Effector memory CD4-positive, alpha-beta T cell (primary cell): ENCODE data around the gene PTPRE.
A peak's percentile ranks its signal among the peaks of the same experiment; 100 is the strongest.

Source experiments
- DNase-seq, 3 donors: peaks; one replicate each; pipeline ENCODE4 v3.0.0-alpha.2; 2020
- H3K27ac ChIP-seq: 2 replicates; pipeline ENCODE4 v1.7.0; 2013; ENCODE audit warnings: mild to moderate bottlenecking, low read length, moderate library complexity; ENCODE audit not compliant: insufficient read depth, poor library complexity, severe bottlenecking
- H3K27me3 ChIP-seq: replicated peaks from 2 replicates; pipeline ENCODE4 v1.7.0; 2013; ENCODE audit warnings: mild to moderate bottlenecking, low read length; ENCODE audit not compliant: insufficient read depth, control insufficient read depth, poor library complexity, severe bottlenecking
- H3K36me3 ChIP-seq: 2 replicates; pipeline ENCODE4 v1.7.0; 2013; ENCODE audit warnings: mild to moderate bottlenecking, low read length, moderate library complexity; ENCODE audit not compliant: control insufficient read depth, insufficient read depth
- H3K4me1 ChIP-seq: 2 replicates; pipeline ENCODE4 v1.7.0; 2013; ENCODE audit warnings: low read length, mild to moderate bottlenecking; ENCODE audit not compliant: control insufficient read depth, insufficient read depth, poor library complexity, severe bottlenecking
- H3K4me3 ChIP-seq: 2 replicates; pipeline ENCODE4 v1.7.0; 2013; ENCODE audit warnings: low read length, low read depth, mild to moderate bottlenecking; ENCODE audit not compliant: insufficient read depth, poor library complexity, severe bottlenecking
- H3K9me3 ChIP-seq: 2 replicates; pipeline ENCODE4 v1.7.0; 2013; ENCODE audit warnings: mild to moderate bottlenecking, low read length, moderate library complexity; ENCODE audit not compliant: control insufficient read depth

PTPRE gene

GRCh38 chr10:127907411-127908105, 655 bp downstream of the PTPRE start:
- Histone ChIP-seq H3K4me3 (peak overlapping the region; percentile 56), H3K4me1 (peaks cover 4% of the 10 kb centered on the region), H3K36me3 (no peaks in the 10 kb centered on the region), H3K9me3 (no peaks in the 10 kb centered on the region), H3K27me3 (peaks cover 9% of the 10 kb centered on the region), H3K27ac (no peak overlapping the region)
- DNase-seq = no peak

- Histone ChIP-seq H3K36me3 (no peaks in the 10 kb centered on the region), H3K27me3 (peaks cover 9% of the 10 kb centered on the region), H3K4me1 (peaks cover 4% of the 10 kb centered on the region), H3K9me3 (no peaks in the 10 kb centered on the region), H3K27ac (no peak overlapping the region), H3K4me3 (no peak overlapping the region)
- no peak for DNase-seq
Observed at GRCh38 chr10:127908106-127908958, 1.4 kb downstream of the PTPRE start.

GRCh38 chr10:127908959-127909267, 2.0 kb downstream of the PTPRE start:
- H3K9me3 ChIP-seq = no peaks in the 10 kb centered on the region
- H3K27me3 ChIP-seq = peaks cover 9% of the 10 kb centered on the region
- H3K4me1 ChIP-seq = peaks cover 4% of the 10 kb centered on the region
- DNase-seq = no peak
- no peak overlapping the region for H3K27ac ChIP-seq
- H3K36me3 ChIP-seq = no peaks in the 10 kb centered on the region
- no peak overlapping the region for H3K4me3 ChIP-seq

- H3K4me1 ChIP-seq = peaks cover 4% of the 10 kb centered on the region
- no peak overlapping the region for H3K4me3 ChIP-seq
- H3K36me3 ChIP-seq = no peaks in the 10 kb centered on the region
- H3K27me3 ChIP-seq = peaks cover 9% of the 10 kb centered on the region
- H3K27ac ChIP-seq = no peak overlapping the region
- H3K9me3 ChIP-seq = no peaks in the 10 kb centered on the region
- no peak for DNase-seq
Observed at GRCh38 chr10:127909716-127910463, 3.0 kb downstream of the PTPRE start.

- no peak for DNase-seq
- Histone ChIP-seq H3K4me3 (no peak overlapping the region), H3K4me1 (peaks cover 4% of the 10 kb centered on the region), H3K36me3 (no peaks in the 10 kb centered on the region), H3K27ac (no peak overlapping the region), H3K27me3 (peaks cover 9% of the 10 kb centered on the region), H3K9me3 (no peaks in the 10 kb centered on the region)
Observed at GRCh38 chr10:127910464-127910770, 3.5 kb downstream of the PTPRE start.

- no peaks in the 10 kb centered on the region for H3K9me3 ChIP-seq
- peaks cover 4% of the 10 kb centered on the region for H3K4me1 ChIP-seq
- H3K27me3 ChIP-seq = peaks cover 9% of the 10 kb centered on the region
- H3K4me3 ChIP-seq = no peak overlapping the region
- H3K27ac ChIP-seq = no peak overlapping the region
- no peaks in the 10 kb centered on the region for H3K36me3 ChIP-seq
- no peak for DNase-seq
Observed at GRCh38 chr10:127911218-127911866, 4.4 kb downstream of the PTPRE start.

- no peaks in the 10 kb centered on the region for H3K9me3 ChIP-seq
- peaks cover 9% of the 10 kb centered on the region for H3K27me3 ChIP-seq
- no peaks in the 10 kb centered on the region for H3K36me3 ChIP-seq
- H3K4me3 ChIP-seq = no peak overlapping the region
- no peak overlapping the region for H3K27ac ChIP-seq
- peaks cover 4% of the 10 kb centered on the region for H3K4me1 ChIP-seq
- no peak for DNase-seq
Observed at GRCh38 chr10:127911867-127912257, 5.0 kb downstream of the PTPRE start.

- no peak for DNase-seq
- H3K27me3 ChIP-seq = peaks cover 4% of the 10 kb centered on the region
- H3K36me3 ChIP-seq = no peaks in the 10 kb centered on the region
- no peaks in the 10 kb centered on the region for H3K9me3 ChIP-seq
- H3K4me3 ChIP-seq = no peak overlapping the region
- H3K27ac ChIP-seq = no peak overlapping the region
- no peaks in the 10 kb centered on the region for H3K4me1 ChIP-seq
Observed at GRCh38 chr10:127912607-127913367, 5.9 kb downstream of the PTPRE start.

- H3K9me3 ChIP-seq = no peaks in the 10 kb centered on the region
- no peak overlapping the region for H3K27ac ChIP-seq
- no peaks in the 10 kb centered on the region for H3K27me3 ChIP-seq
- H3K4me3 ChIP-seq = no peak overlapping the region
- no peaks in the 10 kb centered on the region for H3K4me1 ChIP-seq
- no peaks in the 10 kb centered on the region for H3K36me3 ChIP-seq
- no peak for DNase-seq
Observed at GRCh38 chr10:127913368-127913759, 6.5 kb downstream of the PTPRE start.
